ENCODE measurements around the gene ODF2. TPM values are rescaled to one million over a fixed set of nuclear protein-coding genes. Genes with fewer than 3 reads are reported as not detected.
"Not testable (repeated sequence)": the region's sequence is repeated elsewhere in the genome, so short reads cannot be mapped to it uniquely, and the experiment has no call there.

ODF2 gene
- total RNA-seq, 3 donors from 2014 or later: 23.1 to 27.9 (median 25.1) TPM

- Histone ChIP-seq H3K4me3 (peak overlapping the region; percentile 86 to 97 (median 96)), H3K4me1 (peaks cover 0 to 5% of the 10 kb centered on the region in 2 donors), H3K27me3 (no peaks in the 10 kb centered on the region), H3K27ac (peak overlapping the region; percentile 67 to 86), H3K36me3 (no peaks in the 10 kb centered on the region), H3K9me3 (no peaks in the 10 kb centered on the region)
- DNase-seq (ENCODE audit: low spot score in 2 of 2): no peak
- intact Hi-C loops (cut with DNase I; ENCODE audit: low total_unique reads): no loop called here
- no peak for TF ChIP-seq POLR2AphosphoS5 (IDR thresholded peaks at IDR 0.05)
- TF ChIP-seq, protein P1, sequence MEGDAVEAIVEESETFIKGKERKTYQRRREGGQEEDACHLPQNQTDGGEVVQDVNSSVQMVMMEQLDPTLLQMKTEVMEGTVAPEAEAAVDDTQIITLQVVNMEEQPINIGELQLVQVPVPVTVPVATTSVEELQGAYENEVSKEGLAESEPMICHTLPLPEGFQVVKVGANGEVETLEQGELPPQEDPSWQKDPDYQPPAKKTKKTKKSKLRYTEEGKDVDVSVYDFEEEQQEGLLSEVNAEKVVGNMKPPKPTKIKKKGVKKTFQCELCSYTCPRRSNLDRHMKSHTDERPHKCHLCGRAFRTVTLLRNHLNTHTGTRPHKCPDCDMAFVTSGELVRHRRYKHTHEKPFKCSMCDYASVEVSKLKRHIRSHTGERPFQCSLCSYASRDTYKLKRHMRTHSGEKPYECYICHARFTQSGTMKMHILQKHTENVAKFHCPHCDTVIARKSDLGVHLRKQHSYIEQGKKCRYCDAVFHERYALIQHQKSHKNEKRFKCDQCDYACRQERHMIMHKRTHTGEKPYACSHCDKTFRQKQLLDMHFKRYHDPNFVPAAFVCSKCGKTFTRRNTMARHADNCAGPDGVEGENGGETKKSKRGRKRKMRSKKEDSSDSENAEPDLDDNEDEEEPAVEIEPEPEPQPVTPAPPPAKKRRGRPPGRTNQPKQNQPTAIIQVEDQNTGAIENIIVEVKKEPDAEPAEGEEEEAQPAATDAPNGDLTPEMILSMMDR (IDR thresholded peaks at IDR 0.05): no peak
These were observed 34.3 kb upstream of the ODF2 start for GRCh38 chr9:128421482-128421996.

- H3K27me3 ChIP-seq; H3K9me3 ChIP-seq; DNase-seq (ENCODE audit: low spot score in 2 of 2); intact Hi-C loops (cut with DNase I; ENCODE audit: low total_unique reads); H3K36me3 ChIP-seq; H3K4me1 ChIP-seq: not testable (repeated sequence)
- H3K27ac ChIP-seq: peak overlapping the region in 1 of 2 donors; percentile 86
- H3K4me3 ChIP-seq: peak overlapping the region in 1 of 3 donors; percentile 97
These were observed 33.6 kb upstream of the ODF2 start for GRCh38 chr9:128422022-128422782.

GRCh38 chr9:128422783-128423150 lies 33.0 kb upstream of the ODF2 start:
- H3K27ac ChIP-seq: no peak overlapping the region
- intact Hi-C loops (cut with DNase I; ENCODE audit: low total_unique reads): no loop called here
- no peaks in the 10 kb centered on the region for H3K9me3 ChIP-seq
- H3K36me3 ChIP-seq: no peaks in the 10 kb centered on the region
- peaks cover 0 to 5% of the 10 kb centered on the region in 2 donors for H3K4me1 ChIP-seq
- no peak for DNase-seq (ENCODE audit: low spot score in 2 of 2)
- no peak overlapping the region for H3K4me3 ChIP-seq
- no peak for TF ChIP-seq POLR2A (IDR thresholded peaks at IDR 0.05)
- TF ChIP-seq, protein P1 (IDR thresholded peaks at IDR 0.05): no peak
- TF ChIP-seq POLR2AphosphoS5 (IDR thresholded peaks at IDR 0.05): no peak
- no peaks in the 10 kb centered on the region for H3K27me3 ChIP-seq

DNA sequence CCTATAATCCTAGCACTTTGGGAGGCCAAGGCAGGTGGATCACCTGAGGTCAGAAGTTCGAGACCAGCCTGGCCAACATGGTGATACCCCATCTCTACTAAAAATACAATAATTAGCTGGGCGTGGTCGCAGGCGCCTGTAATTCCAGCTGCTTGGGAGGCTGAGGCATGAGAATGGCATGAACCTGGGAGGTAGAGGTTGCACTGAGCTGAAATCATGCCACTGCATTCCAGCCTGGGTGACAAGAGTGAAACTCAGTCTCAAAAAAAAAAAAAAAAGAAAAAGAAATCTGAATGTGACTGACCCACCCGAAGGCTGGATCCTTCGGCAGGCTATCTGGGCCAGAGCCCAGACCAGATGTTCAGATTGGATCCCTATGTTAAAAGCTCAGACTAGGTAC lies 32.5 kb upstream of the ODF2 start:
- H3K36me3 ChIP-seq; intact Hi-C loops (cut with DNase I; ENCODE audit: low total_unique reads); H3K9me3 ChIP-seq; H3K27me3 ChIP-seq; DNase-seq (ENCODE audit: low spot score in 2 of 2); H3K4me3 ChIP-seq; H3K27ac ChIP-seq; H3K4me1 ChIP-seq: not testable (repeated sequence)

- no peaks in the 10 kb centered on the region for H3K36me3 ChIP-seq
- H3K27ac ChIP-seq: no peak overlapping the region
- H3K4me3 ChIP-seq: no peak overlapping the region
- peaks cover 0 to 2% of the 10 kb centered on the region in 2 donors for H3K4me1 ChIP-seq
- H3K27me3 ChIP-seq: no peaks in the 10 kb centered on the region
- TF ChIP-seq POLR2AphosphoS5 (IDR thresholded peaks at IDR 0.05): no peak
- TF ChIP-seq, protein P1 (IDR thresholded peaks at IDR 0.05): no peak
- no peak for TF ChIP-seq POLR2A (IDR thresholded peaks at IDR 0.05)
- intact Hi-C loops (cut with DNase I; ENCODE audit: low total_unique reads): no loop called here
- no peak for DNase-seq (ENCODE audit: low spot score in 2 of 2)
- no peaks in the 10 kb centered on the region for H3K9me3 ChIP-seq
These were observed 31.5 kb upstream of the ODF2 start for GRCh38 chr9:128424268-128424780.

Measured in breast epithelium (tissue), 4 donors.